NCI-H526 (cell line): Measurements from ENCODE around the gene CCDC141.
A peak's percentile ranks its signal among the peaks of the same experiment; 100 is the strongest.

Source experiments
- DNase-seq, 2 experiments: peaks; one replicate each; lab custom pipeline; 2025; lab: John Stamatoyannopoulos, UW

CCDC141 gene

DNA sequence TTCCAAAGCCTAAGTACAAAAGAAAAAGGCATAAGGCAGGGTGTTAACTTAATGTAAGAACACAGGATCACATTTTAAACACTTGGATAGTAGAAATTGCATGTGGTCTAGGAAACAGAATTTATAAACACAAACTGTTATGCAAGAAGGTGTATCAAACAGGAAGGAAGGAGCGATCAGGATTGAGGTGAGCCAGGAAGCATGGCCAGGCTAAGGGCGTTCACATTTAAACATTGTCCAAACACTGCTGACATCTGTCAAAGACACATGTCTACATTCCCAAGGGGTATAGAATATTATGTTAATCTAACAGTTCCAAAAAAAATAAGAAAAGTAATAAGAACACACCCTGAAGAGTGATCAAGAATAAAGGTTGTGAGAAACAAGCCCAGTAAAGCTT lies 71.3 kb downstream of the CCDC141 start:
- DNase-seq = no peak

- DNase-seq = no peak
These were observed 73.6 kb downstream of the CCDC141 start for GRCh38 chr2:178976351-178976750.

DNA sequence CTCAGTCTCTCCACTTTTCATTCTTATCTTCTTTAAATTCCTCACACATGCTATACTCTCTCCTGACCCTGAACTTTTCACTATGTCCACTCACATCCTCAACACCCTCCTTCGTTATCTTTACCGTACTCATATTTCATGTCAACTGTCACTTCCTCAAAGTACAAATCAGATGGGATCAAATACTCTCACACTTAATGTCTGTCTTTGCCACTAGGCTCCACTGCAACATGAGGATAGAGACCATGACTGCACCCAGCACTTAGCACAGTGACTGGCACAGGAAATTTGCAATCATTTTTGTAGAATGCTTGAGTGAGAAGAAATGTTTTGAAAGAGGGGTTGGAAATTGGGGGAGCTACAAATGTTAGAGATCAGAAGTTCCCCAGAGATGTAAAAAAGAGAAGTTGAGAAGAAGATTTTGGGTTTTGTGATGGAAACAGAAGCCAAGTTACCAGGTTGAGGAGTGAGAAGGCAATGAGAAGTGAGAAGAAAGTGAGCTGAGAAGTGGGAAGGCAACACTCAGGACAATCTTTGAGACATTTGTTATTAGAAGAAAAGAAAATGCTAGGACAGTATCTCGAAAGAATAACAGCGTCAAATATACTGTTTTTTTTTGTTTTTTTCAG lies 87.0 kb downstream of the CCDC141 start:
- DNase-seq = no peak

DNA sequence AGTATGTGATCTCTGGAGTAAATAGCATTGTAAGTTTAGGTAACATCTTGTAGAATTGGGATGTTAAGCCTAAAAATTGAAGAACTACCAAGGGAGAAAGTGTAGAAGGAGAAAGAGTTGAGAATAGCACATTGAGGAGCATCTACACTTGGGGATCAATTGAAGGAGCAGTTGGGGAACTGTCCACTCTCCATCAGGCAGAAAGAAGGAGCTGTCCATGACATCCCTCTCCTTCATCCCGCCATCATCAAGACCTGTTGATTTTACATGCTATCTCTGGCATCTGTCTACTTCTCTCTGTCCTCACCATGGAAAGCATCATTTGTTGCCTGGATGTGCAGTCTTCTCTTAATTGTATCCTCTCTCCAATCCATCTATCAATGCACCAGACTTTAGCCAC lies 87.8 kb downstream of the CCDC141 start:
- DNase-seq = no peak

DNA sequence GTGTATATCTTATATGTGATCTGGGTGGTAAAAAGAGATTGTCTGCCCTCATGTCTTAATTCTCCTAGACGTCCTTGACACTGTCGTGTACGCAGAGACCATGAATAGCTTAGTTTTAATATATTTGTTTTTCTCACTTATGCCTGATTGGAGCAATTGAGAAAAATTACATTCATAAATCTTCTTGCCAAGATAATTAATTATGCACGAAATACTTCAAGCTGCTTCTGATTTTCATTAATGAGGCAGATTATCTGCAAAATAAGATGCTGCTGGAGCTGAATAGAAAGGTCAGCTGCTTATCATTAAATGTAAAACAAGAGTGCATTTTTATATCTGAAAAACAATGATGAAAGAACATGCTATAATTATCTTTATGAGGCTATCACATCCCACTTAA lies 95.9 kb downstream of the CCDC141 start:
- DNase-seq = no peak

- no peak for DNase-seq
These were observed 98.5 kb downstream of the CCDC141 start for GRCh38 chr2:178951266-178952006.

DNA sequence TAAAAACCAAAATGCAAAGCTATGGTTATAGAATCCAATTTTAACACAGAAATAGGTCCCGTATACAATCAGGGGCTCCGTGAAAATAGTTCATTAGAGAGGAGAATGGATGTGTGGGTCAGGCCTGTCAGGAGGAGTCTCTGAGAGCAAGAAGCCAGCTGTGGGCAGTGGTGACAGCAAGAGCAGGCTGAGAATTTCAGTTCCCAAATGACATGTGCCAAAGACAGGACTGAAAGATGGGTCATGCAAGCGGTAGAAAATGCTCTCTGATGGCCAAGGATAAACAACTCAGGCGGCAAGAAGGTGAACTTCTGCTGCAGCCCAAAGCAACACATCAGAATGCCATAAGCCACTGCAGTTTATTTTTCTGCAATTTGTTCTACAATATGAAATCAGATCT lies 100.4 kb downstream of the CCDC141 start:
- no peak for DNase-seq

GRCh38 chr2:178949151-178949550 lies 100.8 kb downstream of the CCDC141 start:
- DNase-seq = no peak

DNA sequence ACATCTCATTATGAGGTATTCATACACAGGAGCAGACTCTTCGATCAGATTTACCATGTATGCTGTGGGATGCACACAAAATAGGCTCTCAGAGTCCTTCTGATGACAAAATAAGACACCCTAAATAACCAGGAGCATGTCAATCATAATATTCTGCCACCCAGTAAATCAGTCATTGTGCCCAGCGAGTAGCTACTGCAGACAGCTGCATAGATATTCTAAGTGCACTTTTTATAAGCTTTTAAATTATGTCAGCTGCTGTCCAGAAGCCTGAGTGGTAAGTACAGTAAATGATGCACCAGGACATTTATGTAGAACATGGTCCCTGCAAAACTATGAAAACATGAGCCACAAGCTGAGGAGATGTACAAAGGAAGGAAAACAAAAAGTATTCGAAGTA lies 102.9 kb downstream of the CCDC141 start:
- DNase-seq = no peak

- DNase-seq = no peak
These were observed 103.4 kb downstream of the CCDC141 start for GRCh38 chr2:178946494-178946893.

- DNase-seq = no peak
These were observed 106.2 kb downstream of the CCDC141 start for GRCh38 chr2:178943745-178944144.

DNA sequence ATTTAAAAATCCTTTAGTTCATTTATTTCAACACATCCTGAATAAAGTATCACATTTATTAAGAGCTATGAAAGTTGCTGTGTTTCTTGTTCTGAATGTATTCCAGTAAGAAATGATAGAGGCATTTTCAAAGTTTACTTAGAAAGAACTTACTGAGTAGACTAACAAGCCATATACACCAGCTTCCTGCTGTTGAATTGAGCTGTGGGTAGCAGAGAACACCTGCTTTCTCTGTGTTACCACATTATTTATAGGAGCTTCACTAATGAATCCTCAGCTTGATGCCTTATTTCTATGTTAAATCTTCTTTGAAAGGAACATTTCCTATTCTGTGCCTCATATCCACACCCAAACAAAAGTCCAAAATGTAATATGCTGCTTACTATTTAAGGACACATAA lies 115.4 kb downstream of the CCDC141 start:
- DNase-seq = no peak

- DNase-seq = peak in 1 of 2 experiments; percentile 28
These were observed 116.4 kb downstream of the CCDC141 start for GRCh38 chr2:178933493-178933892.

DNA sequence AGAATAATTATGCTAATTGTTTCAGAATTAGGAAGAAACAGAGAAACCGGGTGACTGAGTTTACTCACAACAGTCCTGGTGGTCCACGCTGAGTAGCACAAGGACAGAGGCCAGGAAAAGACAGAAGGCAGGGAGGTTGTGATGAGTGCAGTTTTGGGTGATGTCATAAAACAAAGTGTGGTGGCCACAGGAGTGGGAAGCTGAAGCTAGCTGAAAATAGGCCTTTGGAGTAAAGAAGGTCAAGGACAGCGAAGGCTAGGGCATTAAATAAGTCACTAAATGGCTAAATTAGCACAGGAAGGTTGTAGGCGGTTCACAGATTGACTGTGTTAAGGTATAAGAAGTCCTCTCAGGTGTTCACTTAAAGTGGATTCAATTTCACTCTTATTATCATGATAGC lies 121.9 kb downstream of the CCDC141 start:
- no peak for DNase-seq

DNA sequence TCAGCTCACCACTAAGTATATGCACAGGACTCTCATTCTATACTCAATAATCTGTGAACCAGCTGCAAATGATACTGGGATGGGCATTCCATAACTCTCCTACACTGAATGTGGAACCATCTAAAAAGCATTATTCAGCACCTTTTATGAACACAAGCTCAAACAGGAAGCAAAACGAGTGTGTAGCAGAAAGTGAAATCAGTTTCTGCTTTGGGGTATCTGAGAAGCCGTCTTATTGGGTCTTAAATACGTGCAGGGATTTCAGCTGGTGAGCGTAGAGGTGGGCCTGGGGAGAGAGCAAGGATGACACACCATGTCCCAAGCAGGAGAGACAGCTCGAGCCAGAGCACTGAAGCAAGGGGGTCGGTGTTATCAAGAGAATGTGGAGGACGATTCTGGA lies 122.8 kb downstream of the CCDC141 start:
- no peak for DNase-seq

GRCh38 chr2:178924817-178925216 lies 125.1 kb downstream of the CCDC141 start:
- DNase-seq = no peak

DNA sequence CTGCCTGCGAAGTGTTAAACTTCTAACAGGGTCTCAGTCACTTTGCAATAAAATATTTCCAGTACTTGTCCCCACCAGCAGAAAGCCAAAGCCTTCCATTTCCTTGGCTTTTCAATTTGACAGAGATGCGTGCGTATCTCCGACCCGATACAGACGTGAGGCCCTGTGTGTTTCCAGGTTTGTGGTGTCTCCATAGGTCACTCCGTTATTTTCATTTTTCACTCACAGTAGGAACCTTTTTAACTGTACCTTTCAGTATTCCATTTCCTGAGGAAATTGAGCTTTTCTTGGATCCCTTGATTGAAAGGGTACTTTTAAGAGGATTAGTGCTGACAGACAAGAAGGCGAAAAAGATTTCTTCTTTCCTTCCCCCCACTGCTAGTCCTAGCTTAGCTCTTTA lies 126.4 kb downstream of the CCDC141 start:
- DNase-seq = no peak

GRCh38 chr2:178920916-178921513 lies 128.9 kb downstream of the CCDC141 start:
- no peak for DNase-seq

- DNase-seq = no peak
These were observed 132.4 kb downstream of the CCDC141 start for GRCh38 chr2:178917555-178917954.

DNA sequence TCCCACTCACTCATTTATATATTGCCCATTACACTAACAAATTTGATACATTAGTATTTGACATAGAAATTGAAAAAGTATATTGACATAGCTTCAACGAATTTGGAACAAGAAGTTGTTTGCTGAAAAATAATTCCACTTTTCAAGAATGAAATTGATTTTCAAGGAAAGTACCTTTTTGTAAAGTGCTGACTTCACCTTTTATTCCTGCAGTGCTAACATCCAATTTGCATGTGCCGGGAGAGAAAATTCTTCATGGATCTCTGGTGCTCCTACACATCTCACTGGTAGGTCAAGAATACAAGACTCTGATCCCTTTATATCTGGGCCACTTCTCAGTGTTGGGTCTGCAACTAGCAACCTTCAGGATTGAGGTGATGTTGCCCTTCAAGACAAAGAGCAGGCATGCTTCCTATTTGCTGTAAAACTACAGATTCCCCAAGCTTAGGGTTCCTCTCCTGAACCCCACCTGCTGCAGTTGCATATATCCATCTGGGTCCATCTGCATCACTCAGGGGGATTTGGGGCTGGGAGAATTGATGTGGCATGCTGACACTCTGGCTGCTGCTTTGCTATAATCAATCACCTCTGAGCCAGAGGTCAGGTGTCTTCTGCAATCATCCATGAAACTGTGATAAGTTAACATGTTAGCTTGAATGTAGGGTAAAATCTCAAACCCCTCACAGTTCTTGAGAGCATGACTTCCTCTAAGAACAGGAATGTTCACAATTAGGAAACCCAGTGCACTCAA lies 134.3 kb downstream of the CCDC141 start:
- DNase-seq = no peak

DNA sequence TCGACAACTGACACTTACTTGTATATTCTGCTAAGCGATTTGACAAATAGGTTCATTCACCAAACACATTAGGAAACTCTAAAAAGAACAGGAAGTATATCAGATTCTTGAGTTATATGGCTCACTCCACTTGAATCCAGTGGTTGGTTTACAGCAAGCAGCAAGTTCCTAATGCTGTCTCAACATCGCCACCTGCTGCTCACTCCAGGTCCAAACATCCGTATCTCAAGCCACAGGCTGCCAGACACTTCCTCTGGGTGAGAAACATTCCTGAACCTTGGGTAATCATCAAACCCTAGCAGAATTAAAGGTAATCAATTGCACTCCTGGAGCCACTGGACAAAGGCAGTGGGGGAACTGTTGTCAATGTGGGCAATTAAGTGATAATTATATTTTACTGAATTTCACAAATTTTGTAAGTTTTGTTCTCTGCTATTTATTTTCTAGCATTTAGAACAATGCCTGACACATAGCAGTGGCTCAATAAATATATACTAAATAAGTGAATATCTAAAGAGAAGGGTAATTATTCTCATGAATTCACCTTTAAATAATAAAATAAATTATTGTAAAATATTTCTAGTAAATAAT lies 135.6 kb downstream of the CCDC141 start:
- DNase-seq = peak; percentile 35 to 80

DNA sequence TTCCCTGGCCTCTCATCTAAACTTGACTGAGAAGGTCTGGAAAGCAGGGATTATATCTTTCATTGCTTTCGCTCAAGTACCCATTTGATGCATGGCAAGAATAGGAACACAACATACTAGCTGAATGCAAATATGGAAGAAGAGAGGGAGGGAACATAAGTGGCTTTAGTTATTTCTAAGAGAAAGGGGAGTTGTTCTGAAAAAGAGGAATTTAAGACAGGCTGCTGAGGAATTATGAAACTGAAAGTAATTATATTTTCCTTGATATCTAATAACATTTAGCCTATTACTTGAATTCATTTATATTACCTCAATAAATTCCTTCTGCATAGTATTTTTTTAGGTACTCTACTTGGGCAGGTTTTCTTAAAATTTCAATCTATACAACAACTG lies 136.9 kb downstream of the CCDC141 start:
- no peak for DNase-seq
